ENCODE results near the gene PTBP1. TPM values are rescaled to one million over a fixed set of nuclear protein-coding genes. Genes with fewer than 3 reads are reported as not detected.

The PTBP1 gene
- total and polyA plus RNA-seq, 9 of the 15 experiments (the other 6 are each of a cell fraction or from before 2014, with no cell fraction given): 14.0 to 759 (median 234) TPM

- H4K20me1 ChIP-seq (replicated peaks; ENCODE audit: control insufficient read depth, insufficient read depth, low read length): no peaks in the 10 kb centered on the region
- in situ Hi-C loops (cut with MboI) (no loop called here), intact Hi-C loops (cut with micrococcal nuclease) (no loop called here)
- H3K4me1 ChIP-seq (replicated peaks in 1 of 2; ENCODE audit: control insufficient read depth in 2 of 2, insufficient read depth in 2 of 2, low read length in 2 of 2): peaks cover 0 to 60% of the 10 kb centered on the region in 2 experiments; a peak in 3 of 5 replicates
- no peak overlapping the region for H3K27ac ChIP-seq (ENCODE audit: extremely low read depth, low read depth, low read length)
- peak overlapping the region; percentile 45; the same call in 1 of the 2 replicates for H2AFZ ChIP-seq (ENCODE audit: low read depth, low read length)
- no TSS peak for BruUV-seq (replicated peaks)
- ATAC-seq (peak; percentile 70), FAIRE-seq (peak; percentile 29), DNase-seq (ENCODE audit: extremely low read depth in 1 of 4, low spot score in 3 of 4) (peak; percentile 40 to 86 (median 67))
- peak overlapping the region in 1 of 2 experiments; percentile 81; a peak in 2 of 4 replicates for H3K9ac ChIP-seq (ENCODE audit: insufficient read depth in 1 of 2, low read depth in 2 of 2, low read length in 2 of 2)
- 28% methylated on average over 21 of the region's 38 CpGs for WGBS (ENCODE audit: insufficient coverage, low coverage, missing lambda C conversion rate)
- CTCF ChIA-PET (ENCODE audit: low intra/inter-chr PET ratio): no interaction called here
- no peaks in the 10 kb centered on the region for H3K79me2 ChIP-seq (ENCODE audit: control insufficient read depth, insufficient read depth, low read length)
- POLR2A ChIA-PET: interaction anchor here (0.7 to 1.1 kb wide), 2 partner anchors 11 to 25 kb away, joined by 3 read pairs; no protein-coding TSS in a partner anchor
- H3K27me3 ChIP-seq (ENCODE audit: control insufficient read depth in 2 of 2, insufficient read depth in 2 of 2, low read length in 2 of 2): no peaks in the 10 kb centered on the region
- no peaks in the 10 kb centered on the region for H3K9me1 ChIP-seq (ENCODE audit: control insufficient read depth, insufficient read depth, low read length)
- no peak overlapping the region for H3K4me2 ChIP-seq (ENCODE audit: insufficient read depth, low read length)
- H3K36me3 ChIP-seq (ENCODE audit: control insufficient read depth, insufficient read depth, low read length): no peaks in the 10 kb centered on the region
- H3K4me3 ChIP-seq: no peak overlapping the region
- H3K9me3 ChIP-seq (replicated peaks; ENCODE audit: control insufficient read depth, insufficient read depth, low read depth, low read length): no peaks in the 10 kb centered on the region
- TF ChIP-seq MBD2 (IDR thresholded peaks at IDR 0.05; ENCODE audit: borderline replicate concordance, low read depth) (no peak), ZNF224 (CRISPR knock-in tag; IDR thresholded peaks at IDR 0.05) (no peak), CBFA2T3 (IDR thresholded peaks at IDR 0.05) (peak; percentile 81), NFIC (IDR thresholded peaks at IDR 0.05) (peak; percentile 42; the same call in 1 of the 2 replicates), TCF3 (CRISPR knock-in tag; IDR thresholded peaks at IDR 0.05) (peak; percentile 57), ZNF354B (CRISPR knock-in tag; IDR thresholded peaks at IDR 0.05) (no peak), FOXJ3 (CRISPR knock-in tag; IDR thresholded peaks at IDR 0.05) (no peak), POU5F1 (IDR thresholded peaks at IDR 0.05; ENCODE audit: borderline replicate concordance, low read depth, low read length, partially characterized antibody) (no peak), ZBTB49 (CRISPR knock-in tag; IDR thresholded peaks at IDR 0.05; ENCODE audit: borderline replicate concordance) (no peak), PHB (CRISPR knock-in tag; IDR thresholded peaks at IDR 0.05) (no peak), FOXJ2 (tag; IDR thresholded peaks at IDR 0.05) (no peak), ZFP1 (CRISPR knock-in tag; IDR thresholded peaks at IDR 0.05) (no peak), HDAC1 (IDR thresholded peaks at IDR 0.05) (0 out of 4 replicates have a peak, but pooled peaks have one; percentile 16 to 38), DDX20 (tag; IDR thresholded peaks at IDR 0.05; ENCODE audit: low read depth) (no peak), TRIM24 (IDR thresholded peaks at IDR 0.05) (peak in 1 of 2 experiments; percentile 47; a peak in 3 of 4 replicates), FOXA1 (IDR thresholded peaks at IDR 0.05; ENCODE audit: borderline replicate concordance) (no peak), ZNF274 (IDR thresholded peaks at IDR 0.05; ENCODE audit: borderline replicate concordance, low read depth, low read length) (no peak)
These were observed 34.4 kb downstream of the PTBP1 start for GRCh38 chr19:831407-832369.

All from K562 (cell line).